Esophagus muscularis mucosa (tissue), 3 donors: ENCODE results near the gene TMEM150B.

Experiments
- POLR2A ChIP-seq: fragments of 450-650 bp; IDR thresholded peaks from one replicate; pipeline ENCODE4 v1.6.1; 2017; ENCODE audit warnings: antibody characterized with exemption, moderate library complexity, mild to moderate bottlenecking, low read depth
- POLR2AphosphoS5 ChIP-seq, 2 donors: sonication (generic); formaldehyde crosslinking; IDR thresholded peaks; one replicate each; pipeline ENCODE4 v1.6.1; 2017; ENCODE audit warnings: antibody characterized with exemption in 2 of 2
- TF ChIP-seq, protein P1 (sequence below), 3 experiments: fragments of 200-600 bp in 2 of 3; fragments of 450-650 bp in 1 of 3; sonication (generic) in 2 of 3; IDR thresholded peaks; one replicate each; pipeline ENCODE4 v1.5.1; 2017 to 2019; ENCODE audit warnings: antibody characterized with exemption in 3 of 3, mild to moderate bottlenecking in 2 of 3, moderate library complexity in 1 of 3

DNA sequence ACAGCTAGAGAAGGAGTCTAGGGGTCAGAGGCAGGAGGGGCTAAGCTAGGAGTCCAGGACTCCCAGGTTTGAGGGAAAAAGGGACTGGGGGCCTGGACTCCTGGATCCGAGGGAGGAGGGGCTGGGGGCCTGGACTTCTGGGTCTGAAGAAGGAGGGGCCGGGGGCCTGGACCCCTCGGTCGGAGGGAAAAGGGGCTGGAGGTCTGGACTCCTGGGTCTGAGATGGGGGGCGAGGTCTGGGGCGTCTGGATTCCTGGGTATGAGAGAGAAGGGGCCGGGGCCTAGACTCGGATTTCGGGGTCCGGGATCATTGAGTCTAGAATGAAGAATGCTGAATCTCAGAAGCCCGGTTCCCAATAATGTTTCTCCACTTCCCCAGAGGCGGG, 22.8 kb downstream of the TMEM150B start:
- TF ChIP-seq, protein P1, sequence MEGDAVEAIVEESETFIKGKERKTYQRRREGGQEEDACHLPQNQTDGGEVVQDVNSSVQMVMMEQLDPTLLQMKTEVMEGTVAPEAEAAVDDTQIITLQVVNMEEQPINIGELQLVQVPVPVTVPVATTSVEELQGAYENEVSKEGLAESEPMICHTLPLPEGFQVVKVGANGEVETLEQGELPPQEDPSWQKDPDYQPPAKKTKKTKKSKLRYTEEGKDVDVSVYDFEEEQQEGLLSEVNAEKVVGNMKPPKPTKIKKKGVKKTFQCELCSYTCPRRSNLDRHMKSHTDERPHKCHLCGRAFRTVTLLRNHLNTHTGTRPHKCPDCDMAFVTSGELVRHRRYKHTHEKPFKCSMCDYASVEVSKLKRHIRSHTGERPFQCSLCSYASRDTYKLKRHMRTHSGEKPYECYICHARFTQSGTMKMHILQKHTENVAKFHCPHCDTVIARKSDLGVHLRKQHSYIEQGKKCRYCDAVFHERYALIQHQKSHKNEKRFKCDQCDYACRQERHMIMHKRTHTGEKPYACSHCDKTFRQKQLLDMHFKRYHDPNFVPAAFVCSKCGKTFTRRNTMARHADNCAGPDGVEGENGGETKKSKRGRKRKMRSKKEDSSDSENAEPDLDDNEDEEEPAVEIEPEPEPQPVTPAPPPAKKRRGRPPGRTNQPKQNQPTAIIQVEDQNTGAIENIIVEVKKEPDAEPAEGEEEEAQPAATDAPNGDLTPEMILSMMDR (IDR thresholded peaks at IDR 0.05), result no peak
- TF ChIP-seq POLR2A (no peak), POLR2AphosphoS5 (IDR thresholded peaks at IDR 0.05) (no peak)
